GM12891 (cell line): ENCODE measurements around the gene GPR65.

Experiments used
- POLR2A ChIP-seq: IDR thresholded peaks from 2 replicates; pipeline ENCODE4 v1.6.1; 2011; ENCODE audit warnings: low read depth, low read length, control low read depth
- POLR2AphosphoS5 ChIP-seq: IDR thresholded peaks from 2 replicates; pipeline ENCODE4 v1.6.1; 2011; ENCODE audit warnings: low read depth, low read length, control low read depth

- TF ChIP-seq POLR2AphosphoS5: peak; percentile 59
- peak; percentile 80 for TF ChIP-seq POLR2A
These were observed 1.3 kb downstream of the GPR65 start for GRCh38 chr14:88005978-88006851.
